Liver (tissue), 9 donors: ENCODE data around the gene ADRM1. TPM values are rescaled to one million over a fixed set of nuclear protein-coding genes. Genes with fewer than 3 reads are reported as not detected.

Experiments used
- DNase-seq: peaks from one replicate; pipeline ENCODE4 v3.0.0-alpha.2; 2017; ENCODE audit warnings: low spot score
- H3K27ac ChIP-seq, 2 donors: one replicate each; pipeline ENCODE4 v1.7.0; 2013; ENCODE audit warnings: inconsistent platforms in 2 of 2, low read length in 2 of 2, control low read depth in 1 of 2, low read depth in 1 of 2, mild to moderate bottlenecking in 1 of 2
- H3K27me3 ChIP-seq, 4 donors: one replicate each; pipeline versions ENCODE4 v1.6.1 to v1.7.0; 2013; ENCODE audit warnings: low read length in 3 of 4, inconsistent platforms in 1 of 4, mild to moderate bottlenecking in 1 of 4, moderate library complexity in 1 of 4; ENCODE audit not compliant: control insufficient read depth in 4 of 4, insufficient read depth in 4 of 4
- H3K36me3 ChIP-seq, 4 donors: one replicate each; pipeline versions ENCODE4 v1.6.1 to v1.7.0; 2013; ENCODE audit warnings: low read length in 3 of 4, mild to moderate bottlenecking in 3 of 4, low read depth in 1 of 4, moderate library complexity in 1 of 4; ENCODE audit not compliant: control insufficient read depth in 4 of 4, insufficient read depth in 3 of 4
- H3K4me1 ChIP-seq, 4 donors: one replicate each; pipeline versions ENCODE4 v1.6.1 to v1.7.0; 2013; ENCODE audit warnings: low read length in 3 of 4, mild to moderate bottlenecking in 3 of 4, moderate library complexity in 1 of 4; ENCODE audit not compliant: control insufficient read depth in 4 of 4, insufficient read depth in 4 of 4
- H3K4me3 ChIP-seq, 3 donors: one replicate each; pipeline versions ENCODE4 v1.6.1 to v1.7.0; 2013; ENCODE audit warnings: low read length in 3 of 3, control low read depth in 1 of 3, low read depth in 1 of 3, mild to moderate bottlenecking in 1 of 3
- H3K9ac ChIP-seq, 2 donors: one replicate each; pipeline ENCODE4 v1.7.0; 2013; ENCODE audit warnings: low read length in 2 of 2, mild to moderate bottlenecking in 2 of 2, moderate library complexity in 2 of 2, control low read depth in 1 of 2, low read depth in 1 of 2
- H3K9me3 ChIP-seq, 4 donors: one replicate each; pipeline versions ENCODE4 v1.6.1 to v1.7.0; 2013; ENCODE audit warnings: low read length in 3 of 4; ENCODE audit not compliant: control insufficient read depth in 4 of 4
- ATF3 ChIP-seq: IDR thresholded peaks from 2 replicates; pipeline ENCODE4 v1.6.1; 2016; ENCODE audit warnings: antibody characterized with exemption
- CTCF ChIP-seq: fragments of 150-350 bp; IDR thresholded peaks from 2 replicates; pipeline ENCODE4 v1.5.1; 2017; ENCODE audit warnings: improper control_type of control experiment, low read depth, low read length; ENCODE audit not compliant: missing input control
- EGR1 ChIP-seq, 2 donors: IDR thresholded peaks; 2 replicates each; pipeline ENCODE4 v1.6.1; 2016 to 2018; ENCODE audit warnings: antibody characterized with exemption in 2 of 2, low read depth in 2 of 2
- FOXA1 ChIP-seq: IDR thresholded peaks from 2 replicates; pipeline ENCODE4 v1.6.1; 2016; ENCODE audit warnings: antibody characterized with exemption
- GABPA ChIP-seq, 2 donors: IDR thresholded peaks in 1 of 2; conservative IDR thresholded peaks in 1 of 2; 2 replicates each; pipeline ENCODE4 v1.6.1; 2016; ENCODE audit warnings: antibody characterized with exemption in 2 of 2, mild to moderate bottlenecking in 1 of 2, moderate library complexity in 1 of 2
- HNF4G ChIP-seq: IDR thresholded peaks from 2 replicates; pipeline ENCODE4 v1.6.1; 2016; ENCODE audit warnings: antibody characterized with exemption
- JUND ChIP-seq, 2 donors: IDR thresholded peaks; 2 replicates each; pipeline ENCODE4 v1.6.1; 2016; ENCODE audit warnings: antibody characterized with exemption in 2 of 2
- RAD21 ChIP-seq, 2 donors: IDR thresholded peaks; 2 replicates each; pipeline ENCODE4 v1.6.1; 2016; ENCODE audit warnings: antibody characterized with exemption in 2 of 2, mild to moderate bottlenecking in 2 of 2
- REST ChIP-seq: IDR thresholded peaks from 2 replicates; pipeline ENCODE4 v1.6.1; 2016; ENCODE audit warnings: antibody characterized with exemption, mild to moderate bottlenecking
- SP1 ChIP-seq: IDR thresholded peaks from 2 replicates; pipeline ENCODE4 v1.6.1; 2018; ENCODE audit warnings: antibody characterized with exemption, mild to moderate bottlenecking
- YY1 ChIP-seq: IDR thresholded peaks from 2 replicates; pipeline ENCODE4 v1.6.1; 2016; ENCODE audit warnings: antibody characterized with exemption, mild to moderate bottlenecking
- WGBS: extraction: QIAGEN DNeasy Blood & Tissue Kit; methylation state at CpG from one replicate; pipeline ENCODE4 v1.1.7; 2013; 5-methylcytosine and 5-hydroxymethylcytosine counted together
- polyA plus RNA-seq, 2 donors: library from polyadenylated mRNA; stranded (reverse) in 1 of 2; unstranded in 1 of 2; fragments of 200-250 nt in 1 of 2; fragments of >200 nt in 1 of 2; fragmentation: Nextera tagmentation in 1 of 2; extraction: Ambion mirVana in 1 of 2; gene quantifications; one replicate each; pipeline versions ENCODE4 v1.2.1 to v1.2.3, GENCODE V29; 2013 to 2015
- total RNA-seq, 2 donors: library from RNA; depleted of rRNA; stranded (reverse); fragments of >200 nt; gene quantifications; one replicate each; pipeline ENCODE4 v1.2.3, GENCODE V29; 2014
- TF ChIP-seq, protein P1 (sequence below): IDR thresholded peaks from 2 replicates; pipeline ENCODE4 v1.6.1; 2016; ENCODE audit warnings: antibody characterized with exemption
- TF ChIP-seq, protein P2 (sequence below): IDR thresholded peaks from 2 replicates; pipeline ENCODE4 v1.6.1; 2016; ENCODE audit warnings: antibody characterized with exemption
- donor health status: healthy.
- donor health status: healthy.
- donor health status: healthy.
- donor health status: healthy.
- donor health status: healthy.

Gene ADRM1
- total and polyA plus RNA-seq, 4 donors, result 45.3 to 91.0 (median 77.3) TPM

DNA sequence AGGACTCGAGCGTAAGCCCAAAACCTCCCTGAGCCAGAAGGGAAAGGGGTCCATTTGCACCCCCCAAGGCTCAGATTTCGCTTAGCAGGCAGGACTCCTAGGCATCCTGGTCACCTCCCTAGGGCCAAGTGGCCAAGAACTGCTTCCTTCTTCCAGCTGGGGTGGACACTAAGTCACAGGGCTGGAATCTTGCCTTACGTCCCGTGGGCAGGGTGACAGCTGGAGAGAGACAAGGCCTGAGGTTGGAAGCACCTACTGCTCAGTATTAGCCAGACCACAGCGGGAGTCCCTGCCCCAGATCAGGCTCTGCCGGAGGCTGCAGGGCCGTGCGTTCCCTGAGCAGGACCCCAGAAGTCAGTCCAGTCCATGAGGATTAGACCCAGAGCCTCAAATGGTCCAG lies 44.6 kb downstream of the ADRM1 start:
- WGBS, result 89% methylated on average over 9 of the region's 9 CpGs
- no peak overlapping the region for H3K27ac ChIP-seq
- DNase-seq, result no peak
- H3K9ac ChIP-seq, result no peak overlapping the region
- peaks cover 3 to 11% (median 6%) of the 10 kb centered on the region in 4 donors for H3K4me1 ChIP-seq
- TF ChIP-seq GABPA (IDR thresholded peaks at IDR 0.05 in 1 of 2, conservative IDR thresholded peaks at IDR 0.05 in 1 of 2) (no peak), HNF4G (no peak), EGR1 (IDR thresholded peaks at IDR 0.05; ENCODE audit: low read depth in 2 of 2) (no peak), YY1 (no peak), RAD21 (IDR thresholded peaks at IDR 0.05) (no peak), JUND (IDR thresholded peaks at IDR 0.05) (no peak), CTCF (no peak), REST (no peak), ATF3 (no peak), SP1 (no peak), FOXA1 (no peak)
- TF ChIP-seq, protein P1, sequence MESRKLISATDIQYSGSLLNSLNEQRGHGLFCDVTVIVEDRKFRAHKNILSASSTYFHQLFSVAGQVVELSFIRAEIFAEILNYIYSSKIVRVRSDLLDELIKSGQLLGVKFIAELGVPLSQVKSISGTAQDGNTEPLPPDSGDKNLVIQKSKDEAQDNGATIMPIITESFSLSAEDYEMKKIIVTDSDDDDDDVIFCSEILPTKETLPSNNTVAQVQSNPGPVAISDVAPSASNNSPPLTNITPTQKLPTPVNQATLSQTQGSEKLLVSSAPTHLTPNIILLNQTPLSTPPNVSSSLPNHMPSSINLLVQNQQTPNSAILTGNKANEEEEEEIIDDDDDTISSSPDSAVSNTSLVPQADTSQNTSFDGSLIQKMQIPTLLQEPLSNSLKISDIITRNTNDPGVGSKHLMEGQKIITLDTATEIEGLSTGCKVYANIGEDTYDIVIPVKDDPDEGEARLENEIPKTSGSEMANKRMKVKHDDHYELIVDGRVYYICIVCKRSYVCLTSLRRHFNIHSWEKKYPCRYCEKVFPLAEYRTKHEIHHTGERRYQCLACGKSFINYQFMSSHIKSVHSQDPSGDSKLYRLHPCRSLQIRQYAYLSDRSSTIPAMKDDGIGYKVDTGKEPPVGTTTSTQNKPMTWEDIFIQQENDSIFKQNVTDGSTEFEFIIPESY, result no peak
- TF ChIP-seq, protein P2, sequence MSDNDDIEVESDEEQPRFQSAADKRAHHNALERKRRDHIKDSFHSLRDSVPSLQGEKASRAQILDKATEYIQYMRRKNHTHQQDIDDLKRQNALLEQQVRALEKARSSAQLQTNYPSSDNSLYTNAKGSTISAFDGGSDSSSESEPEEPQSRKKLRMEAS, result no peak
- peaks cover 0 to 20% (median 7%) of the 10 kb centered on the region in 4 donors for H3K36me3 ChIP-seq
- no peaks in the 10 kb centered on the region for H3K27me3 ChIP-seq
- H3K4me3 ChIP-seq, result no peak overlapping the region
- H3K9me3 ChIP-seq, result no peaks in the 10 kb centered on the region

DNA sequence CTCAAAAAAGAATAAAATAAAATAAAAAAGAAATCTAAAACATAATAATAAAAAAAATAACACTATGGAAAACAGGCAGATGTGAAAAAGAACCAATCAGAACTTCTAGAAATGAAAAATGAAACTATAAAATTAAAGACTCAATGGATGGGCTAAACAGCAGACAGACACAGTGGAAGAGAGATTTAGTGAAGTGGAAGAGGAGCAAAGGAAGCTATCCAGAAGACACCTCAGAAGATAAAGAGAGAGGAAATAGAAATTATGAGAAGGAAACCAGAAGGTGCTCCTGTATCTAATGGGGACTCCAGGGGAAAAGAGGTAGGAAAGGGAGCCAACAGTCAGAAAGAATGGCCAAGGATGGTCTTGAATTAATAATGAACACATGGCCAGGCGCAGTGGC lies 45.8 kb downstream of the ADRM1 start:
- no peak for DNase-seq
- TF ChIP-seq YY1 (no peak), GABPA (IDR thresholded peaks at IDR 0.05 in 1 of 2, conservative IDR thresholded peaks at IDR 0.05 in 1 of 2) (no peak)
- TF ChIP-seq, protein P1, result no peak
- TF ChIP-seq, protein P2, result no peak
- H3K27ac ChIP-seq, result no peak overlapping the region
- H3K4me1 ChIP-seq, result peaks cover 5 to 16% (median 11%) of the 10 kb centered on the region in 4 donors
- H3K36me3 ChIP-seq, result peaks cover 0 to 20% (median 7%) of the 10 kb centered on the region in 4 donors
- H3K4me3 ChIP-seq, result no peak overlapping the region
- no peaks in the 10 kb centered on the region for H3K27me3 ChIP-seq
- no peaks in the 10 kb centered on the region for H3K9me3 ChIP-seq
- 94% methylated on average over 1 of the region's 1 CpG for WGBS
- no peak overlapping the region for H3K9ac ChIP-seq
